ENCODE measurements around the gene FOXO3. TPM values are rescaled to one million over a fixed set of nuclear protein-coding genes. Genes with fewer than 3 reads are reported as not detected.

The FOXO3 gene
- total RNA-seq, 1 donor from 2014 or later, result 41.4 TPM

DNA sequence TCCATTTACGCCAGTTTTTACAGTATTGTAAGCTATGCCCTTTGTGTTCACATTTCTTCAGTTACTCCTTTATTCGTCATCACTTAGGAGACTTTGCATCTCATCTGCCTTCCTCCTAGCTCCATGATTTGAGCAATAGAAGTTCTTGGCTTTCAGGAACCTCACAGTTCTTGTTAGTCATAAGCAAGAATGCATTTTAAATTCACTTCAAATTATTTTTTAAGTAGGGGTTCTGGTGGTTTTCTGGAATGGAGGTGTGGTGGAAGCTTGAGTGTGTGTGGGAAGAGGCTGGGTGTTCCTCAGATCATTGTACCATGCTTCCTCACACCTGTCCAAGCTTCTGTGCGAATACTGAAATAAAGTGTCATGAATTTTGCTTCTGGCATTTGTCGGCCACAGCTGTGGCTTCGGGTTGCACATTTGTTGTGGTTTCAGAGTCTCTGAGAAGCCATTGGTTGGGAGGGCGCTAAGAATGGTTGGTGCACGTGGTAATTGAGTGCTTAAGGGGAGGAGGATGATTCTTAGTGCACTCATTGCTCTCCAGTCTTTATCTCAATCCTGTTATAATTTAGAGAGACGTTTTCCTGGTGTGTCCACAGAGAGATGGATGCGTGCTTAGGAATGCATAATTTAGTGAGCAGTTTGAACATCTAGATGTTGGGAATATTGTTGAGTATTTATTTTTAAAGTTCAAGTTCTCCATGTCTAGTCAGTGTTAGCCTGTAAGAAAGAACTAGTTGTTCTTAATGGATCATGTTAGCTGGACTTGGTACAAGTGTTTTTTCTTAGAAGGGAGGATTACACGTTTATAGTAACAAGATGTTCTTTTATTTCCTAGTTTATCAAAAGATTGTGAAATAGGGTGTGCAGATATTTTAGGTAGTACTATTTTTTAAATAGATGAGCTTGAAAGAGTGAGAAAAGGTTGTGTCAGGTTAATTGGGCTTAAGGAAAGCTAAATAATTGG is 31.9 kb downstream of the FOXO3 start:
- Histone ChIP-seq H3K36me3 (ENCODE audit: control insufficient read depth, insufficient read depth, low read length) (peaks cover 1% of the 10 kb centered on the region), H3K4me3 (ENCODE audit: low read depth, low read length) (no peak overlapping the region), H3K27me3 (ENCODE audit: control insufficient read depth, insufficient read depth, low read length) (no peaks in the 10 kb centered on the region)
- TF ChIP-seq, protein P1, sequence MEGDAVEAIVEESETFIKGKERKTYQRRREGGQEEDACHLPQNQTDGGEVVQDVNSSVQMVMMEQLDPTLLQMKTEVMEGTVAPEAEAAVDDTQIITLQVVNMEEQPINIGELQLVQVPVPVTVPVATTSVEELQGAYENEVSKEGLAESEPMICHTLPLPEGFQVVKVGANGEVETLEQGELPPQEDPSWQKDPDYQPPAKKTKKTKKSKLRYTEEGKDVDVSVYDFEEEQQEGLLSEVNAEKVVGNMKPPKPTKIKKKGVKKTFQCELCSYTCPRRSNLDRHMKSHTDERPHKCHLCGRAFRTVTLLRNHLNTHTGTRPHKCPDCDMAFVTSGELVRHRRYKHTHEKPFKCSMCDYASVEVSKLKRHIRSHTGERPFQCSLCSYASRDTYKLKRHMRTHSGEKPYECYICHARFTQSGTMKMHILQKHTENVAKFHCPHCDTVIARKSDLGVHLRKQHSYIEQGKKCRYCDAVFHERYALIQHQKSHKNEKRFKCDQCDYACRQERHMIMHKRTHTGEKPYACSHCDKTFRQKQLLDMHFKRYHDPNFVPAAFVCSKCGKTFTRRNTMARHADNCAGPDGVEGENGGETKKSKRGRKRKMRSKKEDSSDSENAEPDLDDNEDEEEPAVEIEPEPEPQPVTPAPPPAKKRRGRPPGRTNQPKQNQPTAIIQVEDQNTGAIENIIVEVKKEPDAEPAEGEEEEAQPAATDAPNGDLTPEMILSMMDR (IDR thresholded peaks at IDR 0.05; ENCODE audit: insufficient read depth, low read length, poor library complexity, severe bottlenecking), result no peak
- peak; percentile 88 for DNase-seq (ENCODE audit: low read depth)

DNA sequence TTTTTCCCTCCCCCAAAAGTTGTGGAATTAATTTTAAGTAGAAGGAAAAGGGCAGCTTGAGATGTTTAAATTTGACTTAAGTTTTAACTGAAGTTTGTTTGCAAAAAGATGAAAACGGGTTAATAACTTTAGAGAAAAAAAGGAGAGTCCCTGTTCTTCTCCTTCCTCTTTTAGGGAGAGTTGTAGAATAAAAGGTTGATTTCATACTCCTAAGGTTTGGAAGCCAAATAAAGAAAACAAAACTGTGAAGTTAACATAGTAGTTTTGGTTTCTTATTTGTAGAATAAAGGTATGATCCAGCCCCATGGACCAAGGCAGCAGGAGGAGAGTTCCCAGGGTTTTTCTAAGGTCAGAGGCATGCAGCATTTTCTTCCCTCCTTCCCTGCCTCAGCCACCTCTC is 33.4 kb downstream of the FOXO3 start:
- no peak for DNase-seq (ENCODE audit: low read depth)
- TF ChIP-seq, protein P1 (IDR thresholded peaks at IDR 0.05; ENCODE audit: insufficient read depth, low read length, poor library complexity, severe bottlenecking), result no peak
- peaks cover 1% of the 10 kb centered on the region for H3K36me3 ChIP-seq (ENCODE audit: control insufficient read depth, insufficient read depth, low read length)
- H3K4me3 ChIP-seq (ENCODE audit: low read depth, low read length), result no peak overlapping the region
- H3K27me3 ChIP-seq (ENCODE audit: control insufficient read depth, insufficient read depth, low read length), result no peaks in the 10 kb centered on the region

DNA sequence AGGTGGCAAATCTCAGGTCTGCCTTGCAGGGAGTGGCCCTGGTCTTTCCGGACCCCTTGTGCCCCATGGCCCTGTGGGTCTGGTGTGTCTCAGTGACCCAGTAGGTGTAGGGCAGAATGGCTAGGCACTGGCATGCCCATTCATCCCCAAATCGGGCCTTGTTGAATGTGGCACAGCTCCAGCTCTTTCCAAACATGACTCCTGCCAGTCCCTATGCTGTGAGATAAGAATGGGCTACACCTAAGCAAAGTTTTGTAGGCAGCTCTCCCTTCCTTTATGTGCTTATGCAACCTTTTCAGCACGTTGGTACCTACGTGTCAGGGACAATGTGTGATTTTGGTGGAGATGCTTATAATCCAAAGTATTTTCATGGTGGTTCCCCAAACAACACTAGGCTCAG is 33.9 kb downstream of the FOXO3 start:
- Histone ChIP-seq H3K4me3 (ENCODE audit: low read depth, low read length) (no peak overlapping the region), H3K36me3 (ENCODE audit: control insufficient read depth, insufficient read depth, low read length) (peaks cover 1% of the 10 kb centered on the region), H3K27me3 (ENCODE audit: control insufficient read depth, insufficient read depth, low read length) (no peaks in the 10 kb centered on the region)
- TF ChIP-seq, protein P1 (IDR thresholded peaks at IDR 0.05; ENCODE audit: insufficient read depth, low read length, poor library complexity, severe bottlenecking), result no peak
- DNase-seq (ENCODE audit: low read depth), result no peak

DNA sequence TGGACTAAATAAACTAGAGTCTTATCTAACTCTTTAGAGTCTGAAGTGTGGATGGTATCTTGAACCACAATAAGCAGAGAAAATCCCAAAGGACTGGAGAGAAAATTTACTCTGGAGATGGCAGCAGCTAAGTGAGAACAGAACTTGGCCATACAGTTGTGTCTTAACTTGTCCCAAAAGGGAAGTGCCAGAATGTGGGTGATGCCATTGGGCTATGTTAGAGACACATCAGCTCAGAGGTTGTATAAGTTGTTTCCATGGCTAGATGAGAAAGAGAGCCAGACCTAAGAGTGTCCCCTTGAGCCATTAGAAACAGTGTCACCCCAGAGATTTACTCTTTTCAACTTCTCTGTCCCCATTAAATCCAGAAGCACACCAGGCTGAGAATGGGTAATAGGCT is 36.2 kb downstream of the FOXO3 start:
- DNase-seq (ENCODE audit: low read depth), result no peak
- Histone ChIP-seq H3K27me3 (ENCODE audit: control insufficient read depth, insufficient read depth, low read length) (no peaks in the 10 kb centered on the region), H3K36me3 (ENCODE audit: control insufficient read depth, insufficient read depth, low read length) (peaks cover 1% of the 10 kb centered on the region), H3K4me3 (ENCODE audit: low read depth, low read length) (no peak overlapping the region)
- TF ChIP-seq, protein P1 (IDR thresholded peaks at IDR 0.05; ENCODE audit: insufficient read depth, low read length, poor library complexity, severe bottlenecking), result no peak

DNA sequence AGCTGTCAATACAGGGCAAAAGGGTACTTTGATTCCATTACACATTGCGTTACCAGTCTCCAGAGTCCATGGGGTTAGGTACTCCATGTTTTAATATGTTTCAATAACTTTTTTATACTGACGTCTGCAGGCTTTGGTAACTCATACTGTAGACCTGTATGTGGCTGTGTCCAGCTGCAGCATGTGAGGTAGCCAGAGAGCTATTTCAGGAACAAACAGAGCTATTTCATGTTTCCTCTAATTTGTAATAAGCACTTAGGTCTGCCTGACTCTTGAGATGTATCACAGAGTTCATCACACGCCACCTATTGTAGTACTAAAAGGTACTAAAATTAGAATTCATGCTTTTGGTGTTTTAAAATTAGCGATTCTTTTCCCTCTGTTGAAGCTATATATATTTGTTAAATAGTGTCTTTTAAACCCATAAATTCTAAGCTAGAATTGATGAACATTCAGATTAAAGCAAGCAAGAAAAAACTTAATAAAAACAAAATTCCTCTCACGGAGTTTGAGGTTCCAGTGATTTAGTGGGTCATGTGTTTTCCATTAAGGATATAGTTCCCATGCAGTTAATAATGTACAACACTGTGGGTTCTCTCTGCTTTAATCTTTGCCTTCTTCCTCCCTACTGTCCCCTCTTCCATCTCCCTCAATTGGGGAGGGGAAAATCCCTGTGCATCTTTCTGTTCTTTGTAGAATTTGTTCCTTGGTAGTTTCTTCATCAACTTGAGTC is 37.0 kb downstream of the FOXO3 start:
- H3K36me3 ChIP-seq (ENCODE audit: control insufficient read depth, insufficient read depth, low read length), result peaks cover 1% of the 10 kb centered on the region
- H3K27me3 ChIP-seq (ENCODE audit: control insufficient read depth, insufficient read depth, low read length), result no peaks in the 10 kb centered on the region
- TF ChIP-seq, protein P1 (IDR thresholded peaks at IDR 0.05; ENCODE audit: insufficient read depth, low read length, poor library complexity, severe bottlenecking), result no peak
- no peak overlapping the region for H3K4me3 ChIP-seq (ENCODE audit: low read depth, low read length)
- no peak for DNase-seq (ENCODE audit: low read depth)
